Pancreas (tissue), 10 donors: ENCODE measurements around the gene CCR5. TPM values are rescaled to one million over a fixed set of nuclear protein-coding genes. Genes with fewer than 3 reads are reported as not detected.
A peak's percentile ranks its signal among the peaks of the same experiment; 100 is the strongest.

Experiments used
- ATAC-seq, 4 donors: fragments of 200-7000 bp; cut with Tn5 transposase; one replicate each; pipeline versions ENCODE4 v1.8.0 to v1.9.1; 2020; ENCODE audit warnings: mild to moderate bottlenecking in 4 of 4, moderate library complexity in 4 of 4
- DNase-seq, 6 donors: peaks; one replicate each; pipeline ENCODE4 v3.0.0-alpha.2; 2020
- FAIRE-seq: peaks from 2 replicates; lab custom pipeline; 2012; peaks lifted over from hg19 to GRCh38; lab: Jason Lieb, UNC
- H3K27ac ChIP-seq, 4 donors: fragments of 200-600 bp; sonication (generic); 1 replicate in 3 of 4; 2 replicates in 1 of 4; pipeline versions ENCODE4 v1.5.0 to v1.8.0; 2020
- H3K27me3 ChIP-seq, 4 donors: fragments of 200-600 bp; one replicate each; pipeline ENCODE4 v1.8.0; 2021
- H3K36me3 ChIP-seq, 3 donors: fragments of 200-600 bp; sonication (generic) in 1 of 3; one replicate each; pipeline versions ENCODE4 v1.5.0 to v1.8.0; 2020 to 2021
- H3K4me1 ChIP-seq, 3 donors: fragments of 200-600 bp; one replicate each; pipeline ENCODE4 v1.8.0; 2021
- H3K4me3 ChIP-seq, 4 donors: fragments of 200-600 bp; sonication (generic) in 2 of 4; one replicate each; pipeline versions ENCODE4 v1.5.0 to v1.8.0; 2020 to 2021
- H3K9me3 ChIP-seq, 4 donors: fragments of 200-600 bp; one replicate each; pipeline ENCODE4 v1.8.0; 2021
- WGBS, 2 donors: extraction: QIAGEN DNeasy Blood & Tissue Kit; methylation state at CpG; one replicate each; pipeline ENCODE4 v1.1.7; 2013; 5-methylcytosine and 5-hydroxymethylcytosine counted together
- intact Hi-C, 3 donors: fragments of 100-400 bp; cut with DNase I; formaldehyde crosslinking; loops; one replicate each; pipeline versions ENCODE4 v1.11.1 to v1.14.2; 2022
- polyA plus RNA-seq, 2 donors: library from polyadenylated mRNA; stranded (reverse); fragments of 200-250 nt; gene quantifications; one replicate each; pipeline ENCODE4 v1.2.3, GENCODE V29; 2013
- total RNA-seq, 6 donors: library from RNA; stranded (reverse); fragmentation: NEBNext Ultra II Directional in 4 of 6; extraction: Animal tissue kit (Norgen Biotek cat#: 25700) in 4 of 6; gene quantifications; one replicate each; pipeline versions ENCODE4 v1.2.1 to v1.2.4, GENCODE V29; 2021 to 2023
- TF ChIP-seq, protein P1 (sequence below), 4 donors: fragments of 200-600 bp; sonication (generic) in 3 of 4; IDR thresholded peaks; one replicate each; pipeline versions ENCODE4 v1.5.0 to v1.8.0; 2021; ENCODE audit warnings: antibody characterized with exemption in 4 of 4
- donor health status: healthy with polysubstance abuse.
- donor health status: DM: no; HTN: no; CAD: no; lungs with moderate emphysema.
- donor health status: DM: no; HTN: no; CAD: no.
- donor health status: control.
- donor health status: control.
- donor health status: Bipolar disorder and iron deficiency.
- donor health status: DM: yes; HTN: yes; CAD: no.
- donor health status: DM: no; HTN: no; CAD: no.
- donor health status: DM: no; HTN: no; CAD: no.
- donor health status: DM: yes; HTN: yes; CAD: no.

Gene CCR5
- total and polyA plus RNA-seq, 8 donors: 0.12 to 2.0 (median 0.29) TPM

DNA sequence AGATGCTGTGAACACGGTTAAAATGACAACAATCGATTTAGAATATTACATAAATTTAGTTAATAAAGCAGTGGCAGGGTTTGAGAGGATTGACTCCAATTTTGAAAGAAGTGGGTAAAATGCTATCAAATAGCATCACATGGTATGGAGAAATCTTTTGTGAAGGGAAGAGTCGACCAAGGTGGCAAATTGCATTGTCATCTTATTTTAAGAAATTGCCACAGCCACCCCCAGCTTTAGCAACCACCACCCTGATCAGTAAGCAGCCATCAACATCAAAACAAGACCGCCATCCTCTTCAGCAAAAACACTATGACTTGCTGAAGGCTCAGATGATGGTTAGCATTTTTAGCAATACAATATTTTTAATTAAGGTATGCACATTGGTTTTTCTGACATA is 5.7 kb upstream of the CCR5 start:
- ATAC-seq: no peak
- no peak for FAIRE-seq
- no peak for DNase-seq
- no peak overlapping the region for H3K27ac ChIP-seq
- TF ChIP-seq, protein P1, sequence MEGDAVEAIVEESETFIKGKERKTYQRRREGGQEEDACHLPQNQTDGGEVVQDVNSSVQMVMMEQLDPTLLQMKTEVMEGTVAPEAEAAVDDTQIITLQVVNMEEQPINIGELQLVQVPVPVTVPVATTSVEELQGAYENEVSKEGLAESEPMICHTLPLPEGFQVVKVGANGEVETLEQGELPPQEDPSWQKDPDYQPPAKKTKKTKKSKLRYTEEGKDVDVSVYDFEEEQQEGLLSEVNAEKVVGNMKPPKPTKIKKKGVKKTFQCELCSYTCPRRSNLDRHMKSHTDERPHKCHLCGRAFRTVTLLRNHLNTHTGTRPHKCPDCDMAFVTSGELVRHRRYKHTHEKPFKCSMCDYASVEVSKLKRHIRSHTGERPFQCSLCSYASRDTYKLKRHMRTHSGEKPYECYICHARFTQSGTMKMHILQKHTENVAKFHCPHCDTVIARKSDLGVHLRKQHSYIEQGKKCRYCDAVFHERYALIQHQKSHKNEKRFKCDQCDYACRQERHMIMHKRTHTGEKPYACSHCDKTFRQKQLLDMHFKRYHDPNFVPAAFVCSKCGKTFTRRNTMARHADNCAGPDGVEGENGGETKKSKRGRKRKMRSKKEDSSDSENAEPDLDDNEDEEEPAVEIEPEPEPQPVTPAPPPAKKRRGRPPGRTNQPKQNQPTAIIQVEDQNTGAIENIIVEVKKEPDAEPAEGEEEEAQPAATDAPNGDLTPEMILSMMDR (IDR thresholded peaks at IDR 0.05): no peak
- no peaks in the 10 kb centered on the region for H3K27me3 ChIP-seq
- no peaks in the 10 kb centered on the region for H3K36me3 ChIP-seq
- H3K4me3 ChIP-seq: no peak overlapping the region
- intact Hi-C loops: no loop called here
- no peaks in the 10 kb centered on the region for H3K4me1 ChIP-seq
- no peaks in the 10 kb centered on the region for H3K9me3 ChIP-seq
- WGBS, 2 donors: 70% methylated on average over 4 of the region's 4 CpGs

DNA sequence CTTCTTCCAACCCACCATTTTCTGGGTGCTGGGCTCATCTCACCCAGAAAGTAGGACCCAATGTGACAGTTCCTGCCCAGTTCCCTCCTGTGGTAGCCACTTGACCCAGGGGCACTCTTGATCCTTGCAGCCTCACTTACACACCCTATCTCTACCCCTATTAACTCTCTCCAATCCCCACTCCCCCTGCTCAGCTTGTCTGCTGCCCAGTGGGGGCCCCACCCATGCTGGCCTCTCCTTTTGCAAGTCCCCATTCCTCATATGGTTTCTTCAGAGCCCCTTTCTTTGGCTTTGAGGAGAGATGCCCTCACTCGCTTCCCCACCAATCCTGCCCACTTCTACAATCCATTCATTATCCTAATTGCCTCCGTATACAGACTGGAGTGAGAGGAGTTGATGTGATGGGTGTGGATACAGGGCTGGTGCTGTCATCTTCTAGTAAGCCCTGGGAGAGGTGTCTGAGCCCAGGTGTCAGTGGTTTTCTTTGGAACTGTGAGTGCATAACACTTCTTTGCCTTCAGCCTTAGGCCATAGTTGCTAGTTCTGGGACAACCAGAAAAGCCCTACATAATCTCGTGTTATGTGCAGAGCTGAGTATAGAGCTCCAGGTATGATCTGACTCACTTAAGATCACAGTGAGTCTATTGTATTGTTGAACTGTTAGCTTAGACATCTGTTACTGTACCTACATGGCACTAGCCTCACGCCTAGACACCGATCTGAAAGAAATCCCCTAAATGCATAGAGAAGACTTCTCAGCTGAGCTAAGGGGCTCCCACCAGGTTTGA is 4.8 kb upstream of the CCR5 start:
- Histone ChIP-seq H3K27ac (no peak overlapping the region), H3K9me3 (no peaks in the 10 kb centered on the region), H3K36me3 (no peaks in the 10 kb centered on the region), H3K4me3 (no peak overlapping the region), H3K4me1 (no peaks in the 10 kb centered on the region), H3K27me3 (no peaks in the 10 kb centered on the region)
- no peak for DNase-seq
- TF ChIP-seq, protein P1 (IDR thresholded peaks at IDR 0.05): no peak
- no peak for ATAC-seq
- 80 to 88% methylated on average over 5 of the region's 5 CpGs for WGBS, 2 donors
- FAIRE-seq: no peak
- intact Hi-C loops: no loop called here

DNA sequence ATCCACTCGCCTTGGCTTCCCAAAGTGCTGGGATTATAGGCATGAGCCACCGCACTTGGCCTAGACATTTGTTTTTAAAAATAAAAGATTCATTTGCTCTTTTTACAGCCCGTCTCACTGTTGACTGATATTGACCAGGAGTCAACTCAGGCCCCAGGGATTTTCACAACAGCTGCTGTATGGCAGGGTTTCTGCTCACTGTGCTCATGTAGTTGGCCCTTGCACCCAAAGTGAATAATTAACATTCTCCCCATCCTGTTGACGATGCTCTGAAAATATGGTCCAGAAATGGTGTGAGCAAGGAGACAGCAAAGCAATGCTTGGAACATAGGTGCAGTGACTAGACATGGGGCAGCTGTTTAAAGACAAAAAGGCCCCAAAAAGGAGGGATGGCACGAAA is 2.9 kb upstream of the CCR5 start:
- Histone ChIP-seq H3K27me3 (no peaks in the 10 kb centered on the region), H3K36me3 (no peaks in the 10 kb centered on the region), H3K27ac (no peak overlapping the region), H3K4me1 (no peaks in the 10 kb centered on the region), H3K9me3 (no peaks in the 10 kb centered on the region), H3K4me3 (no peak overlapping the region)
- TF ChIP-seq, protein P1 (IDR thresholded peaks at IDR 0.05): no peak
- FAIRE-seq (no peak), DNase-seq (no peak), ATAC-seq (no peak)
- intact Hi-C loops: no loop called here
- 76 to 77% methylated on average over 5 of the region's 5 CpGs for WGBS, 2 donors

DNA sequence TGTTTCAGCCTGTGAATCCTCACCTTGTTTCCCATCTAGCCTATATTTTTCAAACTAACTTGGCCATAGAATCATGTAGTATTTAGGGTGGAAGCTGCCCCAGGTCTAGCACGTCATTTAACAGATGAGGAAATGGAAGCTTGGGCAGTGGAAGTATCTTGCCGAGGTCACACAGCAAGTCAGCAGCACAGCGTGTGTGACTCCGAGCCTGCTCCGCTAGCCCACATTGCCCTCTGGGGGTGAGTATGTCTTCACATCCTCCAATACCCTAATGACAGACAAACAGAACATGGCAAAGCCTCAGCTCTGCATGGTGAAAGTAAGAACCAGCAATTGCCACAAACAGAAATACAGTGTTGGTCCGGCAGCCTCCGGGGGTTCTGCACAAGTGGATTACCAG is 2.2 kb upstream of the CCR5 start:
- Histone ChIP-seq H3K4me3 (no peak overlapping the region), H3K4me1 (no peaks in the 10 kb centered on the region), H3K9me3 (no peaks in the 10 kb centered on the region), H3K27ac (no peak overlapping the region), H3K36me3 (no peaks in the 10 kb centered on the region), H3K27me3 (no peaks in the 10 kb centered on the region)
- DNase-seq: peak in 1 of 6 donors; percentile 51
- WGBS, 2 donors: 57 to 78% methylated on average over 7 of the region's 7 CpGs
- ATAC-seq: peak in 3 of 4 donors; percentile 60 to 87 (median 82)
- no peak for FAIRE-seq
- TF ChIP-seq, protein P1 (IDR thresholded peaks at IDR 0.05): no peak
- intact Hi-C loops: no loop called here

DNA sequence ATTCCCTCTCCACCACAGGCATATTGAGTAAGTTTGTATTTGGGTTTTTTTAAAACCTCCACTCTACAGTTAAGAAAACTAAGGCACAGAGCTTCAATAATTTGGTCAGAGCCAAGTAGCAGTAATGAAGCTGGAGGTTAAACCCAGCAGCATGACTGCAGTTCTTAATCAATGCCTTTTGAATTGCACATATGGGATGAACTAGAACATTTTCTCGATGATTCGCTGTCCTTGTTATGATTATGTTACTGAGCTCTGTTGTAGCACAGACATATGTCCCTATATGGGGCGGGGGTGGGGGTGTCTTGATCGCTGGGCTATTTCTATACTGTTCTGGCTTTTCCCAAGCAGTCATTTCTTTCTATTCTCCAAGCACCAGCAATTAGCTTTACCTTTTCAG is 1.6 kb upstream of the CCR5 start:
- no peak for FAIRE-seq
- Histone ChIP-seq H3K27me3 (no peaks in the 10 kb centered on the region), H3K27ac (no peak overlapping the region), H3K36me3 (no peaks in the 10 kb centered on the region), H3K9me3 (no peaks in the 10 kb centered on the region), H3K4me1 (no peaks in the 10 kb centered on the region), H3K4me3 (no peak overlapping the region)
- TF ChIP-seq, protein P1 (IDR thresholded peaks at IDR 0.05): no peak
- intact Hi-C loops: no loop called here
- no peak for DNase-seq
- WGBS, 2 donors: 73 to 82% methylated on average over 4 of the region's 4 CpGs
- no peak for ATAC-seq
